ENCODE data around the gene MYO7A.

GRCh38 chr11:77108436-77108835 is 19.6 kb upstream of the MYO7A start:
- TF ChIP-seq, protein P1, sequence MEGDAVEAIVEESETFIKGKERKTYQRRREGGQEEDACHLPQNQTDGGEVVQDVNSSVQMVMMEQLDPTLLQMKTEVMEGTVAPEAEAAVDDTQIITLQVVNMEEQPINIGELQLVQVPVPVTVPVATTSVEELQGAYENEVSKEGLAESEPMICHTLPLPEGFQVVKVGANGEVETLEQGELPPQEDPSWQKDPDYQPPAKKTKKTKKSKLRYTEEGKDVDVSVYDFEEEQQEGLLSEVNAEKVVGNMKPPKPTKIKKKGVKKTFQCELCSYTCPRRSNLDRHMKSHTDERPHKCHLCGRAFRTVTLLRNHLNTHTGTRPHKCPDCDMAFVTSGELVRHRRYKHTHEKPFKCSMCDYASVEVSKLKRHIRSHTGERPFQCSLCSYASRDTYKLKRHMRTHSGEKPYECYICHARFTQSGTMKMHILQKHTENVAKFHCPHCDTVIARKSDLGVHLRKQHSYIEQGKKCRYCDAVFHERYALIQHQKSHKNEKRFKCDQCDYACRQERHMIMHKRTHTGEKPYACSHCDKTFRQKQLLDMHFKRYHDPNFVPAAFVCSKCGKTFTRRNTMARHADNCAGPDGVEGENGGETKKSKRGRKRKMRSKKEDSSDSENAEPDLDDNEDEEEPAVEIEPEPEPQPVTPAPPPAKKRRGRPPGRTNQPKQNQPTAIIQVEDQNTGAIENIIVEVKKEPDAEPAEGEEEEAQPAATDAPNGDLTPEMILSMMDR (IDR thresholded peaks at IDR 0.05), result no peak
- no peak for TF ChIP-seq POLR2A (IDR thresholded peaks at IDR 0.05)
